A673 (cell line): ENCODE measurements around the gene CENPM.

Experiments used
- EZH2 ChIP-seq: fragments of 200-600 bp; sonication (generic); IDR thresholded peaks from 2 replicates; pipeline ENCODE4 v1.6.1; 2017; ENCODE audit warnings: borderline replicate concordance, low read depth, mild to moderate bottlenecking, mixed read lengths, antibody characterized with exemption, low read length; ENCODE audit not compliant: poor library complexity, severe bottlenecking
- TF ChIP-seq, protein P1 (sequence below): fragments of 300-800, 200-600 bp; sonication (generic); conservative IDR thresholded peaks from 2 replicates; pipeline ENCODE4 v1.5.1; 2017; ENCODE audit warnings: low read depth, mild to moderate bottlenecking, antibody characterized with exemption, low read length, moderate library complexity, mixed read lengths

- TF ChIP-seq, protein P1, sequence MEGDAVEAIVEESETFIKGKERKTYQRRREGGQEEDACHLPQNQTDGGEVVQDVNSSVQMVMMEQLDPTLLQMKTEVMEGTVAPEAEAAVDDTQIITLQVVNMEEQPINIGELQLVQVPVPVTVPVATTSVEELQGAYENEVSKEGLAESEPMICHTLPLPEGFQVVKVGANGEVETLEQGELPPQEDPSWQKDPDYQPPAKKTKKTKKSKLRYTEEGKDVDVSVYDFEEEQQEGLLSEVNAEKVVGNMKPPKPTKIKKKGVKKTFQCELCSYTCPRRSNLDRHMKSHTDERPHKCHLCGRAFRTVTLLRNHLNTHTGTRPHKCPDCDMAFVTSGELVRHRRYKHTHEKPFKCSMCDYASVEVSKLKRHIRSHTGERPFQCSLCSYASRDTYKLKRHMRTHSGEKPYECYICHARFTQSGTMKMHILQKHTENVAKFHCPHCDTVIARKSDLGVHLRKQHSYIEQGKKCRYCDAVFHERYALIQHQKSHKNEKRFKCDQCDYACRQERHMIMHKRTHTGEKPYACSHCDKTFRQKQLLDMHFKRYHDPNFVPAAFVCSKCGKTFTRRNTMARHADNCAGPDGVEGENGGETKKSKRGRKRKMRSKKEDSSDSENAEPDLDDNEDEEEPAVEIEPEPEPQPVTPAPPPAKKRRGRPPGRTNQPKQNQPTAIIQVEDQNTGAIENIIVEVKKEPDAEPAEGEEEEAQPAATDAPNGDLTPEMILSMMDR: no peak
- no peak for TF ChIP-seq EZH2
These were observed 12.0 kb downstream of the CENPM start for GRCh38 chr22:41935015-41935351.
